Stimulated activated naive CD4-positive, alpha-beta T cell treated with Interleukin-2 at 50 U/mL for 16 hours (primary cell): ENCODE data around the gene FOXK1.
"Not testable (repeated sequence)": the region's sequence is repeated elsewhere in the genome, so short reads cannot be mapped to it uniquely, and the experiment has no call there.

ENCODE experiments used
- DNase-seq: peaks from one replicate; lab custom pipeline; 2025; lab: John Stamatoyannopoulos, UW

The FOXK1 gene

GRCh38 chr7:4800926-4801838 lies 119.1 kb downstream of the FOXK1 start:
- DNase-seq: no peak

- no peak for DNase-seq
Observed at GRCh38 chr7:4801839-4802231, 119.7 kb downstream of the FOXK1 start.

DNA sequence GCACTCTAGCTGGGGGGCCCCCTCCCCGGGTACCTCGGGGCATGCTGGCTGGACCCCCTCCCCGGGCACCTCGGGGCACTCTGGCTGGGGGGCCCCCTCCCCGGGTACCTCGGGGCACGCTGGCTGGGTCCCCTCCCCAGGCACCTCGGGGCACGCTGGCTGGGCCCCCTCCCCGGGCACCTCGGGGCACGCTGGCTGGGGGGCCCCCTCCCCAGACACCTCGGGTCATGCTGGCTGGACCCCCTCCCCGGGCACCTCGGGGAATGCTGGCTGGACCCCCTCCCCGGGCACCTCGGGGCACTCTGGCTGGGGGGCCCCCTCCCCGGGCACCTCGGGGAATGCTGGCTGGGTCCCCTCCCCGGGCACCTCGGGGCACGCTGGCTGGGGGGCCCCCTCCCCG lies 120.5 kb downstream of the FOXK1 start:
- not testable (repeated sequence) for DNase-seq

GRCh38 chr7:4803397-4804241 lies 121.5 kb downstream of the FOXK1 start:
- no peak for DNase-seq

- no peak for DNase-seq
Observed at GRCh38 chr7:4805110-4805983, 123.3 kb downstream of the FOXK1 start.

DNA sequence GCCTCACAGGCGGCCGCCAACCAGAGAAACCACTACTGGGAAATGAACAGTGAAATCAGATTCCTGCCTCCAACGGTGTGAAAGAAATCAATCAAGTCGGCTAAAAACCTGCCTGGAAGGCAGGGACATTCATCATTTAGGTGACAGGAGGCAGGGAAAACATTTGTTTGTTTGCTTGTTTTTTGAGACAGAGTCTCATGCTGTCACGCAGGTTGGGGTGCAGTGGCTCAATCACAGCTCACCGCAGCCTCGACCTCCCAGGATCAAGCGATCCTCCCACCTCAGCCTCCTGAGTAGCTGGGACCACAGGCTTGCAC lies 123.8 kb downstream of the FOXK1 start:
- no peak for DNase-seq

DNA sequence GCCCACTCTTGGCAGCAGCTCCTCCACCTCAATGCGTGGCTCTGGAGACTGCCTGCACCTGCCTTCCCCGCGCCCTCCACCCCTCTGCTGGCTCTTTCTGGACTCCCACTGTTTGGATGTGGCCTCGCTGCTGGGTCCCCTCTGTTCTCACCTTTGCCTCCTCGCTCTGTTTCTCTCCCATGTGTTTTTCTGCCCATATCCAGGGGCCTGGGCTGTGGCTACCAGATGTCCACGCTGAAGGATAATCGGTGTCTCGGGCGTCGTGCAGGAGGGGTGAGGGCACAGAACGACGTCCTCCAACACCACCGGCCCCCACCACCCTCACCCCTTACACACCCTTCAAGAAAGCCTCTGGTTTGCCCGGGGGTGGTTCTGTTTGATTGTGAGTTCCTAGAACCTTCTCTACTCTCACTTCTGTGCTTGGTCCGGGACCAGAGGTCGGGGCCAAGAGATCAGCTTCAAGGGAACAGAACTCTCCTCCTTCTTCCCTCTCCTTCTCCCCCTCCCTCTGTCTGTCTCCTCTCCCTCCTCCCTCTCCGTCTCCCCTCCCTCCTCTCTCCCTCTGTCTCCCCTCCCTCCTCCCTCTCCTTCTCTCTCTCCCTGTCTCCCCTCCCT lies 125.0 kb downstream of the FOXK1 start:
- DNase-seq: no peak

GRCh38 chr7:4807598-4808016 lies 125.5 kb downstream of the FOXK1 start:
- DNase-seq: no peak

GRCh38 chr7:4808026-4808425 lies 125.9 kb downstream of the FOXK1 start:
- DNase-seq: no peak

- no peak for DNase-seq
Observed at GRCh38 chr7:4808565-4808964, 126.5 kb downstream of the FOXK1 start.

GRCh38 chr7:4809091-4809591 lies 127.0 kb downstream of the FOXK1 start:
- no peak for DNase-seq

- no peak for DNase-seq
Observed at GRCh38 chr7:4809666-4810065, 127.6 kb downstream of the FOXK1 start.

- no peak for DNase-seq
Observed at GRCh38 chr7:4814433-4814832, 132.3 kb downstream of the FOXK1 start.

DNA sequence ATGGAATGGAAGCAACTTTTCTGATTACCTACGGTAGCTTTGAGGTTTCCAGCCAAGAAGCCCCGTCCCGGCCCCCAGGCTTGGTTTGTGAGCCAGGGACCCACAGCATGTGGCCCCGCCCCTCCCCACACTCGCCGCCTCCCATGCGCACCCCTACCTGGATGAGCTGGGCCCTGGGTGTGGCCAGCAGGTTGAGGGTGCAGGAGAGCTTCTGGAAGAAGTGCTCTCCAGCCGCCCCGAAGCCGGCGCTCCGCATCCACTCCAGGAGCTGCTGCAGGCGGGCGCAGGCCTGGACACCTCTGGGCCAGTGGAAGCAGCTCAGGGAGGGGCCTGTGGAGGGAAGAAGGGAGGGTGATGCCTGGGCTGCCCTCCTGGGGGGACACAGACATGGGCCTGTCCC lies 133.0 kb downstream of the FOXK1 start:
- no peak for DNase-seq

DNA sequence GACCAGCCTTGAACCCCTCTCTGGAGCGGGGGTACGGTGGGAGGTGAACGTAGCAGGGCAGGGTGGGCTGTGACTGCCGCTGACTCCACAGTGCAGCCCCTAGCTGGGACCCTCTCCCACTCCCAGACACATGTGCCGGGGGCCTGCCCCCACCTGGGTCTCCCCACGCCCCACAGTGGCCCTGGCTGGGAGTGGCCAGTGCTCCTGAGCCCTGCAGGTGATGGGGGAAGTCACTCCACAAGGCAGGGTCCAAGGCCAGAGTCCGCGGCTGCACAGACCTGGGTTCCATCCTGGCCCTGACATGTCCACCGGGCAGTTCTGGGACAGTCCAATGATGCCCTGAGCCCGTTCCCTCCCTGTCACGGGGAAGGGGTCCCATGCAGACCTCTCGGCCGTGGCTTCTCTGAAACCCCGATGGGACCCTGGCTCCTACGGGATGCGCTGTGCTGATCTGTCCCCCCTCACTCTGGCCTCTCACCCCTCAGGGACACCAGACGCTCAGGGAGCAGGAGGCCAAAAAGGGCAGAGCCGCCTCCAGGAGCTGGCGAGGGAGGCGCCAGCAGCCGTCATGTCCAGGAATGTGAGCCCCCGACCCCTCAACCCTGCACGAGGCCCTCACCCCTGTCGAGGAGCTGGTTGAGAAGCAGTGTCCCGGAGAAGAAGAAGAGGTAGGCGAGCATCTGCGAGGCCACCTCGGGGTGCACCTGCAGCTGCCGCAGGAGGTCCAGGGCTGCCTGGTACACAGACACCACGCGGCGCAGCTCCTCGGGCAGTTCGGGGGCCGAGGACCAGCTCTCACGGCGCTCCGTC lies 133.7 kb downstream of the FOXK1 start:
- no peak for DNase-seq

DNA sequence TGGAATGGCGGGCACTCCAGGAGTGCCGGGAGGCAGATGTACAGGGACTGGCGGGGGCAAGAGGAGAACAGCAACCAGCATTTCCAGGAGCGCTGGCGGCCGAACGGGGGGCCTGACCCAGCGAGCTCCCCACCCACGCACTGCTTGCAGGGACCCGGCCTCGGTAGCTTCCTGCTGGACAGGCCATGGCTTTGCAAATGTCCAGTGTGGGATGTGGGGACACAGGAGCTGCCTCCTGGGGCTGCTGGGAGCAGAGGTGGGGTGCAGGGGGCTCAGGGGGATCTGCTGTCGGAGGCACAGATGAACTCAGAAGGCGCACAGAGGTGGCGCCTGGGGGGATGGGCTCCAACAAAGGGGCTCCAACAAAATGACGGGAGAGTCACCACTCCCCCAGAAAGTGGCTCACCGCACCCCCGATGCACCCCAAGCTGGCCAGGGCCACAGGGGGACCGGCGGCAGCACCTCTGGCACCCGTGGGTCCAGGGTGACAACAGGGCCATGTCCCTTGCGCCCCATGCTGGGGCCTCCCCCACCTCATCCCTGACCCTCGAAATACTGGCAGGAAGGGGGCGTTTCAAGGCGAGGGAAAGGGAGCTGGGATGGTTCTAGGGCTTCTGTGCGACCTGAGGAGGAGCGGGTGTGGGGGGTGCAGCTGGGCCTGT lies 134.5 kb downstream of the FOXK1 start:
- no peak for DNase-seq

- DNase-seq: no peak
Observed at GRCh38 chr7:4817178-4817901, 135.2 kb downstream of the FOXK1 start.

DNA sequence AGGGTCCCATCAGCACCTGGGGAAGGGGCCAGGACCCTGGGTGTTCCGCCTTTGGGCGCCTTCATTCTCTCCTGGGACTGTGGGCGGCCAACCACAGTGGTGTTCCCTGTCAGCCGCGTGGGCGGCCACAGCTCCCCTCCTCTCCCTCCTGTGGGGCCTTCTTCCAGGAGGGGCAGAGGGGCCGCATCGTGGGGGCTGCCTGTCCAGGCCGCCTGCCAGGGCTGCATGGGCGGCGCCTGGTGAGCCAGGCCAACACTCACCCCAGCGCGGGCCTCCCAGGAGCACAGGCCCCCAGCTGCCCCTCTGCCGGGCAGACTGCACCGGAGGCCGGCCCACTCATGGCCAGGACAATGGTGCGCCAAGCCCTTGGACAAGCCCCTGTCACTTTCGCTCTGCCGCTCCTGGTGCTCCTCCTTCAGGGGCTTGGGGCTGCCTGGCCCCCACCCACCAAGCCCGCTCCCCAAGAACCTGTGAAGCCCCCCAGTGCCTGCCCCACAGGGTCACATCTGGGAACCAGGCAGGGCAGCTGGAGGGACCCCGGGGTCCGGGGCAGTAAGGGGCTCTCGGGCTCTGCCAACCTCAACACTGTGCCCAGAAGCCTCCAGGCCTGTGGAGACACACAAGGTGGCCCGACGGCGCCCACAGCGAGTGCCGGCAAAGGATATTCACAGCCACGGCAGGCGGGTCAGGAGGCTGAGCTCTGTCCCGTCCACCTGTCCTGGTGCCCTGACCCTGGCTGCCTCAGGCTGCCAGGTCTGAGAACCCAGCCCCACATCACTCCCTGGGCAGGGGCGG lies 136.1 kb downstream of the FOXK1 start:
- no peak for DNase-seq
